HG02981 (cell line): ENCODE data around the gene TTLL11.
A peak's percentile ranks its signal among the peaks of the same experiment; 100 is the strongest.
"Not testable (repeated sequence)": the region's sequence is repeated elsewhere in the genome, so short reads cannot be mapped to it uniquely, and the experiment has no call there.

ENCODE experiments used
- ATAC-seq: cut with Tn5 transposase; IDR thresholded peaks from one replicate; pipeline ENCODE4 v1.9.1; 2021; ENCODE audit warnings: mild to moderate bottlenecking, moderate library complexity; ENCODE audit not compliant: unreplicated experiment

Gene TTLL11

DNA sequence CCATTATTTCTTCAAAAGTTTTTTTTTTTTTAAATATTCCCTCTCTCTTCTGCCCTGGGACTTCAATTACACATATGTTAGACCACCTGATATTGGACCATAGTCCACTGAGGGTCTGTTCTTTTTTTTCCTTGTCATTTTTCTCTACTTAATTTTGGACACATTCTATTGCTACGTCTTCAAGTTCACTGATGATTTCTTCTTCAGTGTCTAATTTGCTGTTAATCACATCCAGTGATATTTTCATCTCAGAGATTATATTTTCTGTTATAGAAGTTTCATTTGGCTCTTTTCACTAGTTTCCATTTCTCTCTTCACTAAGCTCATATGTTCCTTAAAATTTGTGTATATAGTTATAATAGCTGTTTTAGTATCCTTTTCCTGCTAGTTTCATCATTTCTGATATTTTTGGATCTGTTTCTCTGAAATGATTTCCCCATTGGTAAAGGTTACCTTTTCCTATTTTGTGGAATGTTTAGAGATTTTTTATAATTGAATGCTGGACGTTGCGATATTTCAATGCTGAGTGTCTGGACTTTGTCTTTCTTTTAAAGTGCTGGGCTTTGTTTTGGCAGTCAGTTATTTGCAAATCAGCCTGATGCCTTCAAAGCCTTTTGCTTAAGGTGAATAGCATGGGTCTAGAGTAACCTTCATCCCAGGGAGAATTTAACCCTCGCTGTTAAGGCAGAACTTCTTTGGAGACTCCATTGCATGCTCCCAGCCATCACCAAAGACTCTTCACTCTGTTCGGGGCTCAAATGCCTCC is 111.8 kb downstream of the TTLL11 start:
- no peak for ATAC-seq

DNA sequence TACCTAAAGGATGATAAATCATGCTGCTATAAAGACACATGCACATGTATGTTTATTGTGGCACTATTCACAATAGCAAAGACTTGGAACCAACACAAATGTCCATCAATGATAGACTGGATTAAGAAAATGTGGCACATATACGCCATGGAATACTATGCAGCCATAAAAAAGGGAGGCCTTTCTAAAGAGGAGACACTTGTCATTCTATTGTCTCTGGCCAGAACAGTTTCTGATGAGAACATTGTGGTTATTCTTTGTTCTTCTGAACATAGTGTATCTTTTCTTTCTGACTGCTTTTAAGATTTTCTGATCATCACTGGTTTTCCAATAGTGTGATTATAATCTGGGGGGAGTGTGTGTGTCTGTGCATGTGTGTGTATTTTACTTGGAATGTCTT is 112.4 kb downstream of the TTLL11 start:
- not testable (repeated sequence) for ATAC-seq

DNA sequence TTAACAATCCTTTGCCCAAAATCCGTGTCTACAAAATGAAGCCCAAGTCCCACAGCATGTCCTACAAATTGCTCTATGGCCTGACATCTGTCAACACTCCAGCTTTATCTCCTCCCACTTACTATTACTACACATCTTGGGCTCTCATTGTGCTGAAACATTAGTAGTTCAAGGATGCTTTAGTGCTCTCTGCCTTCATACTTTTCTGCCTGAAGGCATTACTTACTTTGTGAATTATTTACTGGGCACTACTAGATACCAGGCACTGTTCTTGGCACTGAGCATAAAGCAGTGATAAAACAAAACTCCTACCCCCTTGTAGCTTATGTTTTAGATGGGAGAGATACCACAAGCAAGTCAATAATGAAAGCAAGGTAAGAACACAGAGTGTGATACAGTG is 113.4 kb downstream of the TTLL11 start:
- ATAC-seq: no peak

DNA sequence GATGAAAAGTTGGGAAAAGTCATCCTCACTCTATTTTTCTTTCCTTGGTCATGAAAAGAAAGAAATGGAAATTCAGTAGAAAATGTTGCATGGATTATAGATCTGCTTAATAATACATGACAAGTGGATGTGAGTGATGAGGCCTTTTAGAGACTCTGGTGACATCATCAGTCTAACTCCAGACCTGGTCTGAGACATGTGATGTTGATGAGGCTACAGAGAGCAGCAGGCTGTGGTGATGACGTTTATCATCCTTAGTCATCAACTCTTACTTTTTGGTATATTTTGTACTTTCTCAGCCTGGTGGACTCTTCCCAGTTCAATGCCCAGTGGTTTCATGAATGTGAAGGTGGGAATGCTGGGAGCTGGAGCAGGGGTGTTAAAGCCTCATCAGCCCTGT is 116.4 kb downstream of the TTLL11 start:
- ATAC-seq: no peak

DNA sequence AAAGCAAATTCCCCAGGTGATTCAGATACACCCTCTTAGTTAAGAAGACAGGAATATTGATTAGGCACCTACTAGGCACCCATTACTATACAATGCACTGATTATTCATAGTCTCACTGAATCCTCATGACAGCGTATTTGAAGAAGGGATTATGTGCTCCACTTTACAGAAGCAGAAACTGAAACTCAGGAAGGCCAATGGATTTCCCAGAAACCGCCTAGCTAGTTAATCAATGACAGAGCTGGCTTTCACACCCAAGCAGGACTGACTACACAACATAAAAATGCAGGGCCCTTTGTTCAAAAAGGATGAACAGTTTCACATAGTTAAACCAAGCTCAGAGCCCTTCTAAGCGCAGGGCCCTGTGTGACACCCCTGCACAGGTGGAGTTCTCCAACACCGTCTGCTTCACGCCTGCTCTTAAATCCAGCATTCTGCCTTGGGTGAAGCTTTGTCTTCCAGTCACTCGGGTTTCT is 117.3 kb downstream of the TTLL11 start:
- no peak for ATAC-seq

DNA sequence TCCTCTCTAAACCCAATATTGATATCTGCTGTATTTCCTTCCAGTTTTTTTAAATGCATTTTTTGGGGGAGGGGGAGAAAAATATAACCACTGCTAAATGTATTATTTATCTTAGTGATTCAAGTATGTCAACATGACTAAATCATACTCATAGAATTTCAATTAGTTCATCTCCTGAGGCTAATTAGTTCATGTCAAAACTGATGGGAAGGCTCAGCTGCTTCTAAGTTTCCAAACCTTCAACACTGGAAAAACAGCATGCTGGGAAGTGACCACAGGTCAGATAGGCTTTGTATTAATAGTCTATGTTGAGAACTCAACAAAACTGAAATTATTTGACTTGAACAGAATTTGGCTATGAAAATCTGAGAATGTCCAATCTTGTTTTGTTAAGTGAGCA is 118.7 kb downstream of the TTLL11 start:
- ATAC-seq: no peak

DNA sequence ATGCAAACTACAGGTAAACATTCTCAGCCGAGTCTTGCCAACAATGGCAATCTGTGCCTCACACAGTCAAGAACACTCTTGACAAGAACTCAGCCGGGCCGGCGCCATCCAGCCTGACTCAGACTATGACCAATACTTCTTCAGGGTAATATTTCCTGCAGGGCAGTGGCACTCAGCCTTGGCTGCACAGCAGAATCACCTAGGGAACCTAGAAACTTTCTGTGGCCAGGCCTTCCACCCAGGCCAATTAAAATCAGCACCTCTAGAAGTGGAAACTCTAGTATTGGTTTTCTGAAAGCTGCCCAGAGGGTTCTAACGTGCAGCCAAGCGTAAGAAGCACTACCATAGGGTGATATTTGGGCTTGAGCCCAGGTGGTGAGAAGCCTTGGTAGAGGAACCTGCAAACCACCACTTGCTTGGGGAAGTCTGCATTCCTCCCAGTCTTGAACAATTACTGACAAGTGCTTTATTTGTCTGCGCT is 120.6 kb downstream of the TTLL11 start:
- ATAC-seq: peak; percentile 79

DNA sequence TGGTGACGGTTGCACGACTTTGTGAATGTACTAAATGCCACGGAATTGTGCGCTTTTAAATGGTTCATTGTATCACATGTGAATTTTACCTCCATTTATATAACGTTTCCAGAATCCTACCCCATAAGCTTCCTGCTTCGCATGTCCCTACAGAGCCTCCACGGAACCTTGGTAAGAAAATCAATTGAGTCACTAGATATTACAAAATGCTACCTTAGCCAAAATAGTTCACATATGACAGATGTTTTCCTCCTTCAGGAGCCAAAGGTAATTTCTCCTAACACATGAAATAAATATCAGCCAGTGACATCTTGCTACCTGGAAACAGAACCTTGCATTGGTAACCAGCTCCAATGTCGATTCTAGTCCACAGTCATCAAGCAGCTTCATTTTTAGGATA is 125.1 kb downstream of the TTLL11 start:
- ATAC-seq: no peak

DNA sequence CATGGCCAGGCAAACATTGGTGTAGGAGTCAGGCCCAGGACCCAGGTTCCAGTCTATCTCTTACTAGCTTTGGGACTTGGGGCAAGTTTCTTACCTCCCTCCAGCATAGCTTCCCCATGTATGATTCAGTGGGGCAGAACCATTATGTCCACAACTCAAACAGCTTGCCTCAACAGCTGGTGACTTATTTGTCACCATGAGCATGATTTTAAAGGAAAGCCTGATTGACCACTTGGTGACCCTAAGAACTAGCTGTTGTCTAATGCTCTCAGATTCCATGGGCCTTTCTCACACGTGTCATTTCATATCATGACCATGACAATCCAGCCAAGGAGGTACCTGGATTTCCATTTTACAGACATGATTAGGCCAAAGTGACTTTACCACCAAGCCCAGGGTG is 126.4 kb downstream of the TTLL11 start:
- ATAC-seq: no peak

DNA sequence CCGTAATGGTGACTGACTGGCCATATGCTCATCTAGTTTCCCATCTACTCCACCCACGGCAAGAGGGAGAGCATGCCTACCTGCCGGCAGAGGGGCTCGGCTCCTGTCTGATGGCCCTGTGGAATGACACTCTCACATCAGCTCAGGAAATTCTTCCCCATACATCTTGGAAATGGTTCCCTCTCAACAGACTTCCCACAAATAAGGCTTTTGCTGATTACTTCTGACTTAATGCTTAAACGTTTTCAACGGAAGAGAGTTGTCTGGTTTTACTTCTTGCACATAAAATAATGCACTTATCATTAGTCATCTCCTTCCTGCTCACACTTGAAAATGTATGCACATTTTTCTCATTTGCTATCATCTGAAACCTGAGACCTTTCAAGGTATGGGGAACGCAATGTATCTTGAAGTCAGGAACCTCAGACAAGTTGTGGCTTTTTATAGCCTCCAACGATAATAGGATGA is 129.5 kb downstream of the TTLL11 start:
- ATAC-seq: no peak

DNA sequence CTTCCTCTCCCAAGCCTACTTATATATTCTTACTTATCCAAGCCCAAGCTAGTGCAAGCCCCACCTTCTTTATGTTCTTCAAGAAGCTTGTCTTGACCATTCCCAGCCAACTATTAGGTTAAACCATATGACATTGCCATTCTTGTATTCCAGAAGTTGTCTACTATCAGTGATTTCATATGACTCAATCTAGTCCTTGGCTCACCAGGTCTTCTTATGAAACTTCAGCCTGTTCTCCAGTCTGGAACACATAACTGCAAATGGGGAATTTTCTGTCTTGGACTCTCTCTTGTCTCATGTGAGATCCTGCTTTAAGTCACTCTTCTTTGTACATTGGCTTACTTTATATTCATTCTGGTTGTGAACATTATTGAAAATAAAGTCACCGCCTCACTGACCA is 130.7 kb downstream of the TTLL11 start:
- no peak for ATAC-seq

DNA sequence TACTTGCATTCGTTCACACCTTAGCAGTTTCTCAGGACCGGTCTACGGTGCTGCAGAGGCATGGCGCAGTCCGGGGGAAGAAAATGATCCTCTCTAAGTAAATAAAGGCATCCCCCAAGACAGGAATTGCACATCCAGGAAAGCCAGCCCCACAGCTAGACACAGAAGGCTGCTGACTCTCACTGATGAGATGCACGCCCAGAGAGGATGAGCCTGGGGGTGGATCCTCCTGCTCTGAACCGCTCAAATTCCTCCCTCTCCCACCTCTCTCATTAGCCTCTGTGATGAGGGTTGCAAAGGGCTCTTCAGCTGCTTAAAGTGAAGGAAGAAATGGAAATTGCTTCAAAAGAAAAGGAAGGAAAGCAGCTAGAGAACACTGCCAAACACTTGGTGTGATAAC is 132.4 kb downstream of the TTLL11 start:
- no peak for ATAC-seq

DNA sequence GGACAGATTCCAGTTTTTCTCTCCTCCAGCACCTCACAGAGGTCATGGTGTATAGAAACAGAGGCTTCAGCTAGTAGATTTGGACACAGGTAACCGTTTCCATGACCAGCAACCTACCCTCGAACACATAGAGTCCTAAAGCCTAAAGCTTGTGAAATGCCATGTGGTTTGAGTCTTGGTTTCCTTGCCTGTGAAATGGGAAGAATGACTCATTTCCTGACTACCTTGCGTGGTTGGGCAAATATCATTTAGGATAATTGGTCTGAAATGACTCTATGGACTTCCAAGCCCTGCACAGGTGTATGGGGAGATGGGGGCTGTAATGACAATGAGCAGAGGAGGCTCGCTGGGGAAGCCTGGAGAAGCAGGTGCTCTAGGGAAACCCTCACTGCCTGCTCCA is 134.6 kb downstream of the TTLL11 start:
- no peak for ATAC-seq

DNA sequence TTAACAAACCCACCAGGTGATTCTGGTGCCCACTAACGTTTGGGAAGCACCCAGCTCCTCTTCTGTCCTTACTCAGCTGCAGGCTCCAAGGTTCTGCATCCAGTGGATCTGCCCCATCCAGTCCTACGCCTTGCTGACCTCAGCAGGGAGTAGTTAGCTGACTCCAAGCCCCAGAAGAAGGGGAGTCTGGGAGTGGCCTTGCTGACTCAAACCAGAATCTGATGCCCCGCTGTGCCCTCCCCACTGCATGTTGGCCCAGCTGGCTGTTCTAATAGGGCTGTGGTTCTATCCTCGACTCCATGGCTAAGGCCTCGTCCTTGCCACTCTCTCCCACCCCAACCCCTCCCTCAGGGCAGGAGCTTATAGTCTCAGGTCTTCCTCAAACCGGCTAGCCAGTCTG is 136.3 kb downstream of the TTLL11 start:
- no peak for ATAC-seq

DNA sequence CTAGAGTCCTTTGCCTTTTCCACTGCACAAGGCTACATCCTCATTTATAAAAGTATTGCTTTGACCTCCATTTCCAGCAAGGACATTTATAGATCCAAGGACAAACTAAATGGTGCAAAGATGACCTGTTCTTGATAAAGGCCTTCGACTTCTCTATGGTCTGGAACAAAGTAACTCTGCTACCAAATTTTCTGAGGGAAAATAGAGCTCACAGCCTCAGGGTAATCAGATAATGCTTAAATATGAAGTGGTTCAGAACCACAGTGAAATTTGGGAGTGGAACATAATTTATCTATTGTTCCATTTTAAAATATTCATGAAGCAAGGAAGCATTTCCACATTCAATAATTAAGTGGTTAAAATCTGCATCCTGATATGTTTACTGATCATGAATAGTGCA is 137.5 kb downstream of the TTLL11 start:
- ATAC-seq: no peak

DNA sequence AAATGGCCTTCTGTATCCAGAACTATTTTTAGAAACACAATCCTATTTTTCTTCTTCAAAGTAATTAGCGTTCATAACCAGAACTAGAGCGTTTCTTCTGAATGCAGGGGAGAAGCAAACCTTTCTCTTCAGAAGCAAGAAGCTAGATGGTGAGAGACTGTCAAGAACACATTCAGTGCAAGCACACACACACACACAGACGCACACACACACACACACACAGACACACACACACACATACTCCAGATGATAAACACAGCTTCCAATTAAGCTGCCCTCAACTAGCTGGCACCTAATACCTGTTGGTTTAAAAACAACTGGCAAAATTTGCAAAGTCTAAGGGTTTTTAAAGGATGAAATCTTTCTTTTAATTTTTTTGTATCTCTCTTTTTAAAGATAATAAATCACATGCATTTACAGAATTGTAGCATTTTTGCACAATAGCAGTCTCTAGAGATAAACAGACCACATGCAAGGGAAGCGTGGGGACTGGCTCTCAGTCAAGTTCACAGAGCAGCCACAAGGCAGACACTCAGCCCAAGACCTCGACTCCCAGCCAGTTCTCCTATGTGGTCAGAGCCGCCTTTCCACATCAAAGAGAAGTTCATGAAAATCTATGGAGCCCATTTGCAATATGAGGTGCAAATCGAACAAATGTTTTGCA is 138.5 kb downstream of the TTLL11 start:
- no peak for ATAC-seq

DNA sequence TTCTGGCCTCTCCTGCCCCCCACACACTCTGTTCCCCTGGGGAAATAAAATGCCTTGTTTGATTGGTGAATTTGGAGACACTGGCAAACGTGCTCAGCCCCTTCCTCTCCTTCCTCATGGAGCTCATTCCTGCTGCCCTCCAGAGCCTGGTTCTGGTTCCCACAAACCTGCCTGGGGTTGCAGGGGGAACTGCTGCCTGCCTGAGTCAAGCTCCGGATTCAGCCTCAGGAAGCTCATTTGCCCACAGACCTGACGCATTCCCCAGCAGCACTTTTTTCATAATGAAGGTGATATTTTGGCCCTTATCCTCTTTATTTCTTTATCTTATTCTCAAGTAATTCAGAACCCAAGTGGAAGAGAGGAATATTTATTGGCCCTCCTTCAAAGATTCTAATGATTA is 140.5 kb downstream of the TTLL11 start:
- ATAC-seq: no peak

DNA sequence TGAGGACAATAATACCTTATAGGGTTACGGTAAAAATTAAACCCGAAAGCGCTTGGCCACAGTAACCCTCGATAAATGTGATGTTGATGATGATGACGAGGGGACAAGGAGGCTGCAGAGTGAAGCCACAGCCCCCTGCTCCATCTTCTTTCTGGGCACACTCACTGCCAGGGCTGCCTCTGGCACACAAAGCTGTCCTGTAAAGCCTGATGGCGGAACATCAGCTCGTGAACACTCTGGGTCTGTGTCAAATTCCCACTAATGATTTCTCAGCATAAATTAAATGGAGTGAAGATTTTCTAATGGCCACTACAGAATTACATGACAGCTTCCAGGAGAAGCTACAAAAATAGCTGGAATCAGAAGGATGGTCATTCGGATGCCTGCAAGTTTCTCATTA is 142.2 kb downstream of the TTLL11 start:
- no peak for ATAC-seq

DNA sequence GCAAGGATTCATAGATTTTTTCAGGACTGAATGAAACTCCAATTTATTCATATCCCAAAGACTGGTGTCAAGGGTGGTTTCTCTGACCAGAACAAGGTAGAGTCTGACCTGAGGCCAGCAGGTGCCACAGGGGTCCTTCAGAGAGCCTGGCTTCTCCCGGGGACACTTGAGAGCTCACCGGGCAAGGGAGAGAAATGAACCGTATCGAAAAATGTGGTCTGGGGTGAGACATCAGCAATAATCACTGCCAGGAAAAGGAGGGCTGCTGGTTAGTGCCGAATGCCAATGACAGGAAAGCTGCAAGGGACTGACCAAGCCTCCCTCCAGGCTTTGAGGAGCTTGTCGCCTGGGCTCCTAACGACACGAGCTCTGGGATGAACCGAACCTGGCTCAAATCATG is 142.7 kb downstream of the TTLL11 start:
- ATAC-seq: no peak

DNA sequence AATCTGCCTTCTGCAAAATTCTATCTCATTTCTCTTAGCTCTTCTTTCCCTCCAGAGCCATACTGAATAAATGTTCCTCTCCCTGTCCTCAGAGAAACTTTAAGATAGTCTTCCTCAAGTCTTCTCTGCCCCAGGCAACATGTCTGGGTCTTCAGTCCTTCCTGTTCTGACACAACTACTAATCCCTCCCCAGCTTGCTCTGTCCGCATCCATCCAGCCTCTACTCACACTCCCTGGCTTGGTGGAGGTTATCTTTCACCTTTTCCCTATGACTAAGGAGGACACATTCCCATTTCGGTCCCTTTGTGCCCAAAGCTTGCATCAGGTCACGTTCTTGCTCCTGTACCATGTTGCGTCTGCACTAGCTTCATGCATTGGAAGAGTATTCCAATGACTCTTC is 143.3 kb downstream of the TTLL11 start:
- no peak for ATAC-seq

DNA sequence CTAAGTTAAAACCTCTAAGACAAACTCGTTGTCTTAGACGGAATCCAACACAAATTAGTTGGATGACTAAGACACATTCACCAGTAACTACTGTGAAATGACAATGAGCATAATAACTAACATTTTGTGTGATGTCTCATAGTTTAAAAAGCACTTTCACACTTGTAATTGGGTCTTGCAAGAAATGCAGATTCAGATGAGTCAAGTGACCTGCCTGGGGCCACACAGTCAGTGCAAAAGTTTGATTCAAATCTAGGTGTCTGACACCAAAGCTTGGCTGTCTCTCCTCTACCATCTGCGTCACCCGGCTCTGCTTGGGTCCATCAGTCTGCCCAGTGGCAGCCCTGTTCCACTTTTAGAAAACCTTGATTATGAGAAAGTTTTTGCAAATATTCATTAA is 143.7 kb downstream of the TTLL11 start:
- ATAC-seq: no peak

DNA sequence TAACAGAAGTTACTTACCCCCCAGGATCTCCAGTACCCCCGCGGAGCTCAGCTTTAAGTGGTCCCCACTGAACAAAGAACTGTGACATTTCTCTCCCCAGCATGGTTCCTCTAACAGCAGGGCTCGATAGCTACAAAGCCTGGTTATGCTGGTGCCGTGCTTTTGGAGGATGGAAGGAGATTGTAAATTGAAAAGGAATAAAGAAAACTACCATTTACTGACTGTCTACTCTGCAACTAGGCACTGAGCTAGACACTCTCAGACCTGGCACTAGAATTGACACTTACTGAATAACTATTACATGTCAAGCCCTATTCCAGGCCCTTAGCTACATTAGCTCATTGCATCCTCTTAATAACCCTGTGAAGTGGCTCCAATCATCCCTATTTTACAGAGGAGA is 145.3 kb downstream of the TTLL11 start:
- ATAC-seq: no peak
